Osteocyte (in vitro differentiated cells): ENCODE data around the gene ZNF532. TPM values are rescaled to one million over a fixed set of nuclear protein-coding genes. Genes with fewer than 3 reads are reported as not detected.

Source experiments
- DNase-seq: peaks from one replicate; pipeline ENCODE4 v3.0.0; 2021; ENCODE audit warnings: mixed read lengths; ENCODE audit not compliant: unreplicated experiment; ENCODE audit errors: extremely low spot score
- H3K27ac Mint-ChIP-seq: one replicate; pipeline ENCODE4 v1.8.0; 2021; ENCODE audit warnings: mild to moderate bottlenecking, mixed read lengths; ENCODE audit not compliant: unreplicated experiment
- H3K27me3 Mint-ChIP-seq: one replicate; pipeline ENCODE4 v1.8.0; 2021; ENCODE audit warnings: mixed read lengths; ENCODE audit not compliant: unreplicated experiment
- H3K36me3 Mint-ChIP-seq: one replicate; pipeline ENCODE4 v1.8.0; 2021; ENCODE audit warnings: mixed read lengths; ENCODE audit not compliant: unreplicated experiment
- H3K4me1 Mint-ChIP-seq: one replicate; pipeline ENCODE4 v1.8.0; 2021; ENCODE audit warnings: mixed read lengths; ENCODE audit not compliant: unreplicated experiment
- H3K4me3 Mint-ChIP-seq: one replicate; pipeline ENCODE4 v1.8.0; 2021; ENCODE audit warnings: mild to moderate bottlenecking, moderate library complexity, mixed read lengths; ENCODE audit not compliant: unreplicated experiment
- H3K9me3 Mint-ChIP-seq: one replicate; pipeline ENCODE4 v1.8.0; 2021; ENCODE audit warnings: mixed read lengths; ENCODE audit not compliant: unreplicated experiment
- total RNA-seq: library from RNA; stranded (reverse); gene quantifications from 2 replicates; pipeline ENCODE4 v1.2.1, GENCODE V29; 2021
- TF ChIP-seq, protein P1 (sequence below): fragments of 200-600 bp; sonication (generic); IDR thresholded peaks from 2 replicates; pipeline ENCODE4 v1.5.0; 2021; ENCODE audit warnings: antibody characterized with exemption, mild to moderate bottlenecking, moderate library complexity

Gene ZNF532
- total RNA-seq, 1 donor from 2014 or later: 92.7 TPM

DNA sequence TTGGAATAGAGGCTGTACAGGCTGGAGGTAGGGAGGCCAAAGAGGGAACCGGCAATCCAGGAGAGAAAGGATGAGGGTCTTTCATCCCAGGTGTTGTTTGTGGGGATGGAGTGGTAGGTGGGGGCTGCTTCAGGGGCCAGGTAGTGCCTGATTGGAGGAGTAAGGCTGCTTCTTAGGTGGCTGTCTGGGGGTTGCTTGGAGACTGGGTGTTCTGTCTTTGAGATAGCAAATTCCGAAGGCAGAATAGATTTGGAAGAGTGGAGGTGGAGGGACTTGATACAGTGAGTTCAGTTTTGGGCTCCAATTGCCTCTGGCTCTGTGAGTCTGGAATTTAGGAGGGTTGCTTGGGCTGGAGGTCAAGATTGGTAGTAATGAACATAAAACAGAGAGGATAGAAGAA lies 5.9 kb downstream of the ZNF532 start:
- no peaks in the 10 kb centered on the region for H3K27me3 Mint-ChIP-seq
- TF ChIP-seq, protein P1, sequence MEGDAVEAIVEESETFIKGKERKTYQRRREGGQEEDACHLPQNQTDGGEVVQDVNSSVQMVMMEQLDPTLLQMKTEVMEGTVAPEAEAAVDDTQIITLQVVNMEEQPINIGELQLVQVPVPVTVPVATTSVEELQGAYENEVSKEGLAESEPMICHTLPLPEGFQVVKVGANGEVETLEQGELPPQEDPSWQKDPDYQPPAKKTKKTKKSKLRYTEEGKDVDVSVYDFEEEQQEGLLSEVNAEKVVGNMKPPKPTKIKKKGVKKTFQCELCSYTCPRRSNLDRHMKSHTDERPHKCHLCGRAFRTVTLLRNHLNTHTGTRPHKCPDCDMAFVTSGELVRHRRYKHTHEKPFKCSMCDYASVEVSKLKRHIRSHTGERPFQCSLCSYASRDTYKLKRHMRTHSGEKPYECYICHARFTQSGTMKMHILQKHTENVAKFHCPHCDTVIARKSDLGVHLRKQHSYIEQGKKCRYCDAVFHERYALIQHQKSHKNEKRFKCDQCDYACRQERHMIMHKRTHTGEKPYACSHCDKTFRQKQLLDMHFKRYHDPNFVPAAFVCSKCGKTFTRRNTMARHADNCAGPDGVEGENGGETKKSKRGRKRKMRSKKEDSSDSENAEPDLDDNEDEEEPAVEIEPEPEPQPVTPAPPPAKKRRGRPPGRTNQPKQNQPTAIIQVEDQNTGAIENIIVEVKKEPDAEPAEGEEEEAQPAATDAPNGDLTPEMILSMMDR: no peak
- H3K4me1 Mint-ChIP-seq: peaks cover 79% of the 10 kb centered on the region
- DNase-seq: no peak
- no peak overlapping the region for H3K4me3 Mint-ChIP-seq
- H3K36me3 Mint-ChIP-seq: peaks cover 40% of the 10 kb centered on the region
- peak overlapping the region; percentile 91 for H3K27ac Mint-ChIP-seq
- no peaks in the 10 kb centered on the region for H3K9me3 Mint-ChIP-seq

DNA sequence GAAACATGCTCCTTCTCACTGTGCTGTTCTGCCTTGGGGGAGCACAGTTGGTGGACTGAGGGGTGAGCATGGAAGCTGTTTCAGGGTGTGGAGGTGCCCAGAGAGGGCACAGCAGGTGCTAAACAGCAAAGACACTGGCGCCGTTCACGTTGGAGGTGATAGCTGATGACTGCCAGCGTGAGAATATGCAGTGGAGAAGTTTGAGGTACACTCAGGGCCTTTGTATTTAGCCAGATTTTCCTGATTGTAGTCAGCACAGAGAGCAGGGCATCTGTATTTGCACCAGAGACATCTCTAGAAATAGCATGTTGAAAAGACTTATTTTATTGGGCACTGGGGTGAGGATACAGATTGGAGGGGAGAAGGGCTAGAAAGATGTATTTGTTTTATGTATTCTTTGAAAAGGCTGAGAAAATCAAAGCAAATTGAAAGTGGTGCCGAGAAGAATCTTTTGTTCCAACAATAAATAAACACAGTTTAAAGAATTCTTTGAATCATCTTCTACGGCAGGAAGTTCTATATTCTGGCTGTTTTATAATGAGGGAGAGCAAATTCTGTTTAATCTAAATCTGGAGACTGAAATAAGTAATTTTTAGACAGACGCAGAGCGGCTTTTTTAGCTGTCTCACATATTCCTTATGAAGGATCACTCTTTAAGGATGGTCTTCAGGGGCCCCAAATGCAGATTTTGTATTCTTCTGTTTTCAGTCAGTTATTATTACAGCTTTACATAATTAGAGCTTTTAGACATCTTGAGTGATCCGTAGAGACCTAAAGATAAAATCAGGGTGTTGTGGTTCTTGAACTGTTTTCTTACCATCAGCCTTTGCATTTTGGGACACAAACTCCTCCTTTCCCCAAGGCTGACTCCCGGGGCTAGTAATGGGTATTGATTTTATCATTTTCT lies 7.1 kb downstream of the ZNF532 start:
- H3K27me3 Mint-ChIP-seq: no peaks in the 10 kb centered on the region
- peaks cover 71% of the 10 kb centered on the region for H3K4me1 Mint-ChIP-seq
- peak overlapping the region; percentile 91 for H3K27ac Mint-ChIP-seq
- H3K36me3 Mint-ChIP-seq: peaks cover 44% of the 10 kb centered on the region
- TF ChIP-seq, protein P1: no peak
- no peaks in the 10 kb centered on the region for H3K9me3 Mint-ChIP-seq
- peak overlapping the region; percentile 31 for H3K4me3 Mint-ChIP-seq
- no peak for DNase-seq

DNA sequence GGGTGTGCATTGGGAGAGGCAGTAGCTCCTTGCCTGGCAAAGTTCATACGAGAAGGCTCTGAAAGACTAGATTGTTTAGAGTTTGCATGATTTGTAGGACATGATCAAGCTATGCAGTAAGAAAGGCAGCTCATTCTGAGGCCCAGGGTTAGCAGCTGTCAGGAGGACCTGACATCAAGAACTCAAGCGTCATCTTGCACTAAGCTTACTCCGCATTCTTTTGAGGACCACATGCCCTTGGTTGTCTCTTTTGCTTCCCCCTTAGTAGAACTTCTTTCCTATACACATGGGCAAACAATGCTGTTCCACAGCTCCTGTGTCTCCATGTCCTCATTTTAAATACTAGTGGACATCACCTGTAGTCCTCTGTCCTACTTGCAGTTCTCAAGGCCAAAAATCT lies 14.0 kb downstream of the ZNF532 start:
- H3K4me1 Mint-ChIP-seq: peaks cover 44% of the 10 kb centered on the region
- H3K36me3 Mint-ChIP-seq: peaks cover 29% of the 10 kb centered on the region
- DNase-seq: no peak
- H3K27me3 Mint-ChIP-seq: no peaks in the 10 kb centered on the region
- H3K9me3 Mint-ChIP-seq: no peaks in the 10 kb centered on the region
- H3K4me3 Mint-ChIP-seq: no peak overlapping the region
- TF ChIP-seq, protein P1: no peak
- no peak overlapping the region for H3K27ac Mint-ChIP-seq

DNA sequence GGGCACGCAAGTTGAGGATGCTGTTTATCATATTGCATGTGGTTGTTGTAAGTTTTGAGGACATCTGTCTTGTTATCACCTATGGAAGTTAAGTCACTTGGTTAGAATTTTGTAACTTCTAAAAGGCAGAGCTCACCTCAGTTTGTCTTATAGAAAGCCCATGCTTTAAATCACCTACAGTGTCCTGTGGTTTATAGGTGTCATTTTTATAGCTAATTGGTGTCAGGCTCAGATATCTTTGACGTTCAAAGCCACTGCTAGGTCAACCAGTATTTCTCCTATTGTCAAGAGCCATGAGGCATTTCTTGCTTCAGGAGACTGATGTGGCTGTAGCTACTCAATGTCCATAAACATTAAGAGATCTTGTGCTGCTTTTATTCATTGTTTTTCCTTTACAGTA lies 16.8 kb downstream of the ZNF532 start:
- Mint-ChIP-seq H3K36me3 (peaks cover 25% of the 10 kb centered on the region), H3K4me3 (no peak overlapping the region), H3K9me3 (no peaks in the 10 kb centered on the region), H3K27ac (peak overlapping the region; percentile 64), H3K27me3 (no peaks in the 10 kb centered on the region), H3K4me1 (peaks cover 37% of the 10 kb centered on the region)
- TF ChIP-seq, protein P1: no peak
- no peak for DNase-seq

DNA sequence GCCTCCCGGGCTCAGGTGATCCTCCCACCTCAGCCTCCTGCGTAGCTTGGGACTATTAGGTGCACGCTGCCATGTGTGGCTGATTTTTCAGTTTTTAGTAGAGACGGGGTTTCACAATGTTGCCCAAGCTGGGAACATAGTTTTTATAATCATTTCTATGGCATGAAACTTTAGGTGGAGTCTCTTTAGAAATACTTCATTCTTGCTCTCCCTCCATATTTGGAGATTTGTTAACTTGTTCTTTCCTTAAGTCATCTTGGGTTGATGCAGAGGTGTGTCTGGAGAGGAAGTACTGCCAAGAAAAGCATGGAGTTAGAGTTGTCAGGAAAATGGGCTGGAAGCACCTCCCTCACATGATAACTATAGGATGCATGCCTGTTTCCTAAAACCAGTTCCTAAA lies 17.4 kb downstream of the ZNF532 start:
- Mint-ChIP-seq H3K4me3 (no peak overlapping the region), H3K4me1 (peaks cover 42% of the 10 kb centered on the region), H3K27me3 (no peaks in the 10 kb centered on the region), H3K36me3 (peaks cover 19% of the 10 kb centered on the region), H3K27ac (peak overlapping the region; percentile 64), H3K9me3 (no peaks in the 10 kb centered on the region)
- DNase-seq: no peak
- TF ChIP-seq, protein P1: no peak
